WTC11 (cell line): ENCODE measurements around the gene DYNC1I1. TPM values are rescaled to one million over a fixed set of nuclear protein-coding genes. Genes with fewer than 3 reads are reported as not detected.

ENCODE experiments used
- ATAC-seq: fragments of 200-7000 bp; cut with Tn5 transposase; 2 replicates; pipeline ENCODE4 v1.10.0; 2021; ENCODE audit warnings: mild to moderate bottlenecking, moderate library complexity
- CTCF ChIA-PET: fragments of 300-600 bp; sonication (Branson Sonifier 250); formaldehyde crosslinking; loops from one replicate; lab custom pipeline; 2021; ENCODE audit warnings: antibody characterized with exemption; lab: Charles Lee
- POLR2A ChIA-PET: fragments of 350-600 bp; sonication (Branson Sonifier 250); formaldehyde crosslinking; loops from one replicate; lab custom pipeline; 2021; ENCODE audit warnings: antibody characterized with exemption; lab: Charles Lee
- DNase-seq: peaks from one replicate; pipeline ENCODE4 v3.0.0; 2021; ENCODE audit warnings: low spot score
- H3K27ac Mint-ChIP-seq: 2 replicates; pipeline ENCODE4 v1.8.0; 2021; ENCODE audit warnings: mixed read lengths
- H3K27me3 Mint-ChIP-seq: 2 replicates; pipeline ENCODE4 v1.8.0; 2021; ENCODE audit warnings: low read depth, mild to moderate bottlenecking, moderate library complexity, mixed read lengths
- H3K36me3 Mint-ChIP-seq: 2 replicates; pipeline ENCODE4 v1.8.0; 2021; ENCODE audit warnings: mixed read lengths
- H3K4me1 Mint-ChIP-seq: 2 replicates; pipeline ENCODE4 v1.8.0; 2022; ENCODE audit warnings: mixed read lengths
- H3K4me3 Mint-ChIP-seq: 2 replicates; pipeline ENCODE4 v1.8.0; 2021; ENCODE audit warnings: mild to moderate bottlenecking, moderate library complexity, mixed read lengths
- H3K9me3 Mint-ChIP-seq: 2 replicates; pipeline ENCODE4 v1.8.0; 2021; ENCODE audit warnings: mixed read lengths
- EMX1 ChIP-seq: fragments of 250-450 bp; sonication (Bioruptor Pico); IDR thresholded peaks from 2 replicates; pipeline ENCODE4 v1.8.0; 2021; ENCODE audit warnings: mild to moderate bottlenecking
- GTF2I ChIP-seq: fragments of 250-450 bp; sonication (Bioruptor Pico); conservative IDR thresholded peaks from 2 replicates; pipeline ENCODE4 v1.4.0; 2021; ENCODE audit warnings: mild to moderate bottlenecking
- HMGXB4 ChIP-seq: sonication (generic); formaldehyde crosslinking; IDR thresholded peaks from 2 replicates; pipeline ENCODE4 v1.8.1; 2023; ENCODE audit warnings: mild to moderate bottlenecking, moderate library complexity, missing genetic modification reagents
- MAX ChIP-seq: sonication (generic); formaldehyde crosslinking; IDR thresholded peaks from 2 replicates; pipeline ENCODE4 v1.8.0; 2022; ENCODE audit warnings: mild to moderate bottlenecking, missing genetic modification reagents
- NFATC4 ChIP-seq: fragments of 250-450 bp; sonication (Bioruptor Pico); IDR thresholded peaks from 2 replicates; pipeline ENCODE4 v1.9.0; 2021; ENCODE audit warnings: mild to moderate bottlenecking
- NFE2L1 ChIP-seq: sonication (generic); formaldehyde crosslinking; IDR thresholded peaks from 2 replicates; pipeline ENCODE4 v1.8.1; 2023; ENCODE audit warnings: missing genetic modification reagents
- NFYB ChIP-seq: sonication (generic); formaldehyde crosslinking; conservative IDR thresholded peaks from 2 replicates; pipeline ENCODE4 v1.8.0; 2022; ENCODE audit warnings: low read depth, missing genetic modification reagents
- SP1 ChIP-seq: sonication (generic); formaldehyde crosslinking; conservative IDR thresholded peaks from 2 replicates; pipeline ENCODE4 v1.8.1; 2022; ENCODE audit warnings: missing genetic modification reagents
- ZNF512 ChIP-seq: sonication (generic); formaldehyde crosslinking; IDR thresholded peaks from 2 replicates; pipeline ENCODE4 v1.8.1; 2022; ENCODE audit warnings: missing genetic modification reagents, borderline replicate concordance
- total RNA-seq: library from RNA; stranded (reverse); gene quantifications from 3 replicates; pipeline ENCODE4 v1.2.3, GENCODE V29; 2021
- TF ChIP-seq, protein P1 (sequence below): sonication (generic); formaldehyde crosslinking; IDR thresholded peaks from 2 replicates; pipeline ENCODE4 v1.8.0; 2023; ENCODE audit warnings: missing genetic modification reagents, mild to moderate bottlenecking, borderline replicate concordance
- TF ChIP-seq, protein P2 (sequence below): fragments of 250-450 bp; sonication (Bioruptor Pico); IDR thresholded peaks from 2 replicates; pipeline ENCODE4 v1.9.0; 2021; ENCODE audit warnings: mild to moderate bottlenecking
- TF ChIP-seq, protein P3 (sequence below): fragments of 250-450 bp; sonication (Bioruptor Pico); IDR thresholded peaks from 2 replicates; pipeline ENCODE4 v1.9.0; 2021; ENCODE audit warnings: mild to moderate bottlenecking, borderline replicate concordance
- TF ChIP-seq, protein P4 (sequence below): sonication (generic); formaldehyde crosslinking; IDR thresholded peaks from 2 replicates; pipeline ENCODE4 v1.8.0; 2023; ENCODE audit warnings: mild to moderate bottlenecking, missing genetic modification reagents

DYNC1I1 gene
- total RNA-seq, 1 experiment from 2014 or later, result 2.8 TPM

- TF ChIP-seq SP1, result no peak
- TF ChIP-seq, protein P1, sequence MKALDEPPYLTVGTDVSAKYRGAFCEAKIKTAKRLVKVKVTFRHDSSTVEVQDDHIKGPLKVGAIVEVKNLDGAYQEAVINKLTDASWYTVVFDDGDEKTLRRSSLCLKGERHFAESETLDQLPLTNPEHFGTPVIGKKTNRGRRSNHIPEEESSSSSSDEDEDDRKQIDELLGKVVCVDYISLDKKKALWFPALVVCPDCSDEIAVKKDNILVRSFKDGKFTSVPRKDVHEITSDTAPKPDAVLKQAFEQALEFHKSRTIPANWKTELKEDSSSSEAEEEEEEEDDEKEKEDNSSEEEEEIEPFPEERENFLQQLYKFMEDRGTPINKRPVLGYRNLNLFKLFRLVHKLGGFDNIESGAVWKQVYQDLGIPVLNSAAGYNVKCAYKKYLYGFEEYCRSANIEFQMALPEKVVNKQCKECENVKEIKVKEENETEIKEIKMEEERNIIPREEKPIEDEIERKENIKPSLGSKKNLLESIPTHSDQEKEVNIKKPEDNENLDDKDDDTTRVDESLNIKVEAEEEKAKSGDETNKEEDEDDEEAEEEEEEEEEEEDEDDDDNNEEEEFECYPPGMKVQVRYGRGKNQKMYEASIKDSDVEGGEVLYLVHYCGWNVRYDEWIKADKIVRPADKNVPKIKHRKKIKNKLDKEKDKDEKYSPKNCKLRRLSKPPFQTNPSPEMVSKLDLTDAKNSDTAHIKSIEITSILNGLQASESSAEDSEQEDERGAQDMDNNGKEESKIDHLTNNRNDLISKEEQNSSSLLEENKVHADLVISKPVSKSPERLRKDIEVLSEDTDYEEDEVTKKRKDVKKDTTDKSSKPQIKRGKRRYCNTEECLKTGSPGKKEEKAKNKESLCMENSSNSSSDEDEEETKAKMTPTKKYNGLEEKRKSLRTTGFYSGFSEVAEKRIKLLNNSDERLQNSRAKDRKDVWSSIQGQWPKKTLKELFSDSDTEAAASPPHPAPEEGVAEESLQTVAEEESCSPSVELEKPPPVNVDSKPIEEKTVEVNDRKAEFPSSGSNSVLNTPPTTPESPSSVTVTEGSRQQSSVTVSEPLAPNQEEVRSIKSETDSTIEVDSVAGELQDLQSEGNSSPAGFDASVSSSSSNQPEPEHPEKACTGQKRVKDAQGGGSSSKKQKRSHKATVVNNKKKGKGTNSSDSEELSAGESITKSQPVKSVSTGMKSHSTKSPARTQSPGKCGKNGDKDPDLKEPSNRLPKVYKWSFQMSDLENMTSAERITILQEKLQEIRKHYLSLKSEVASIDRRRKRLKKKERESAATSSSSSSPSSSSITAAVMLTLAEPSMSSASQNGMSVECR (CRISPR knock-in tag), result no peak
- no peak for TF ChIP-seq NFATC4 (CRISPR knock-in tag)
- no peak for TF ChIP-seq ZNF512
- TF ChIP-seq NFE2L1 (CRISPR knock-in tag), result no peak
- TF ChIP-seq EMX1 (CRISPR knock-in tag), result no peak
- TF ChIP-seq HMGXB4 (CRISPR knock-in tag), result no peak
- no peak for TF ChIP-seq GTF2I
- CTCF ChIA-PET, result no interaction called here
- POLR2A ChIA-PET, result no interaction called here
- DNase-seq, result no peak
- Mint-ChIP-seq H3K27me3 (peaks cover 3% of the 10 kb centered on the region; the same call in 1 of the 2 replicates), H3K27ac (no peak overlapping the region), H3K4me1 (peaks cover 9% of the 10 kb centered on the region), H3K4me3 (no peak overlapping the region), H3K9me3 (peaks cover 6% of the 10 kb centered on the region; the same call in 1 of the 2 replicates), H3K36me3 (no peaks in the 10 kb centered on the region)
- no peak for ATAC-seq
These were observed 341.8 kb downstream of the DYNC1I1 start for GRCh38 chr7:96114190-96114589.

- ChIA-PET CTCF (no interaction called here), POLR2A (no interaction called here)
- peaks cover 13% of the 10 kb centered on the region for H3K4me1 Mint-ChIP-seq
- no peak overlapping the region for H3K4me3 Mint-ChIP-seq
- no peak for TF ChIP-seq NFYB (CRISPR knock-in tag)
- TF ChIP-seq, all 79 proteins: peak for 0
- Mint-ChIP-seq H3K27me3 (peaks cover 3% of the 10 kb centered on the region; the same call in 1 of the 2 replicates), H3K27ac (no peak overlapping the region), H3K36me3 (peaks cover 9% of the 10 kb centered on the region), H3K9me3 (peaks cover 6% of the 10 kb centered on the region; the same call in 1 of the 2 replicates)
- DNase-seq, result no peak
- no peak for ATAC-seq
These were observed 343.8 kb downstream of the DYNC1I1 start for GRCh38 chr7:96116173-96116572.

DNA sequence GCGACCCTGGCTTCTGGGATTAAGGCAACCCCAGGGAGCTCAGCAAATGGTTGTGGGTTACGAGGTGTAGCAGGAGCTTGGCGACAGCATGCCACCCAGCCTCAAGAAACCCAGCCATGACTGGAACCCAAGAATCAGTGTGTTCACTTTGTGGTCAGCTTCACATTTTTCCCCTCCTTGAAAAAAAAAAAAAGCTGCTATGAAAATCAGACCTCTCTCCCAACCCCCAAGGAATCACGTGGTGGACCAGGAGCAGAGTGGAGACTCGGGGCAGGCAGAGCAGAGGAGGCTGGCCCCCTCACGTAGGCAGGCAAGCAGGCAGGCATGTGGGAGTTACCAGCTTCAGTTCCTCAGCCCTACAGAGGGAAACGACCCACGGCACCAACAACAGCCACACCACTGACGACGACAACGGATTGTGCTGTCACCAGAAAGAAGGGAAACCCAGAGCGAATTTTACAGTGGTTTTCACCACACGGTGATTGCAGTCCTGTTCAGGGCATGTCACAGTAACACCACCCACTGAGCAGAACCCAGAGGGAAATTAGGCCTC, 346.2 kb downstream of the DYNC1I1 start:
- H3K27ac Mint-ChIP-seq, result no peak overlapping the region
- peak; percentile 86 for ATAC-seq
- no peak for TF ChIP-seq MAX (CRISPR knock-in tag)
- TF ChIP-seq, protein P2, sequence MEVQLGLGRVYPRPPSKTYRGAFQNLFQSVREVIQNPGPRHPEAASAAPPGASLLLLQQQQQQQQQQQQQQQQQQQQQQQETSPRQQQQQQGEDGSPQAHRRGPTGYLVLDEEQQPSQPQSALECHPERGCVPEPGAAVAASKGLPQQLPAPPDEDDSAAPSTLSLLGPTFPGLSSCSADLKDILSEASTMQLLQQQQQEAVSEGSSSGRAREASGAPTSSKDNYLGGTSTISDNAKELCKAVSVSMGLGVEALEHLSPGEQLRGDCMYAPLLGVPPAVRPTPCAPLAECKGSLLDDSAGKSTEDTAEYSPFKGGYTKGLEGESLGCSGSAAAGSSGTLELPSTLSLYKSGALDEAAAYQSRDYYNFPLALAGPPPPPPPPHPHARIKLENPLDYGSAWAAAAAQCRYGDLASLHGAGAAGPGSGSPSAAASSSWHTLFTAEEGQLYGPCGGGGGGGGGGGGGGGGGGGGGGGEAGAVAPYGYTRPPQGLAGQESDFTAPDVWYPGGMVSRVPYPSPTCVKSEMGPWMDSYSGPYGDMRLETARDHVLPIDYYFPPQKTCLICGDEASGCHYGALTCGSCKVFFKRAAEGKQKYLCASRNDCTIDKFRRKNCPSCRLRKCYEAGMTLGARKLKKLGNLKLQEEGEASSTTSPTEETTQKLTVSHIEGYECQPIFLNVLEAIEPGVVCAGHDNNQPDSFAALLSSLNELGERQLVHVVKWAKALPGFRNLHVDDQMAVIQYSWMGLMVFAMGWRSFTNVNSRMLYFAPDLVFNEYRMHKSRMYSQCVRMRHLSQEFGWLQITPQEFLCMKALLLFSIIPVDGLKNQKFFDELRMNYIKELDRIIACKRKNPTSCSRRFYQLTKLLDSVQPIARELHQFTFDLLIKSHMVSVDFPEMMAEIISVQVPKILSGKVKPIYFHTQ (CRISPR knock-in tag), result no peak
- TF ChIP-seq, protein P3, sequence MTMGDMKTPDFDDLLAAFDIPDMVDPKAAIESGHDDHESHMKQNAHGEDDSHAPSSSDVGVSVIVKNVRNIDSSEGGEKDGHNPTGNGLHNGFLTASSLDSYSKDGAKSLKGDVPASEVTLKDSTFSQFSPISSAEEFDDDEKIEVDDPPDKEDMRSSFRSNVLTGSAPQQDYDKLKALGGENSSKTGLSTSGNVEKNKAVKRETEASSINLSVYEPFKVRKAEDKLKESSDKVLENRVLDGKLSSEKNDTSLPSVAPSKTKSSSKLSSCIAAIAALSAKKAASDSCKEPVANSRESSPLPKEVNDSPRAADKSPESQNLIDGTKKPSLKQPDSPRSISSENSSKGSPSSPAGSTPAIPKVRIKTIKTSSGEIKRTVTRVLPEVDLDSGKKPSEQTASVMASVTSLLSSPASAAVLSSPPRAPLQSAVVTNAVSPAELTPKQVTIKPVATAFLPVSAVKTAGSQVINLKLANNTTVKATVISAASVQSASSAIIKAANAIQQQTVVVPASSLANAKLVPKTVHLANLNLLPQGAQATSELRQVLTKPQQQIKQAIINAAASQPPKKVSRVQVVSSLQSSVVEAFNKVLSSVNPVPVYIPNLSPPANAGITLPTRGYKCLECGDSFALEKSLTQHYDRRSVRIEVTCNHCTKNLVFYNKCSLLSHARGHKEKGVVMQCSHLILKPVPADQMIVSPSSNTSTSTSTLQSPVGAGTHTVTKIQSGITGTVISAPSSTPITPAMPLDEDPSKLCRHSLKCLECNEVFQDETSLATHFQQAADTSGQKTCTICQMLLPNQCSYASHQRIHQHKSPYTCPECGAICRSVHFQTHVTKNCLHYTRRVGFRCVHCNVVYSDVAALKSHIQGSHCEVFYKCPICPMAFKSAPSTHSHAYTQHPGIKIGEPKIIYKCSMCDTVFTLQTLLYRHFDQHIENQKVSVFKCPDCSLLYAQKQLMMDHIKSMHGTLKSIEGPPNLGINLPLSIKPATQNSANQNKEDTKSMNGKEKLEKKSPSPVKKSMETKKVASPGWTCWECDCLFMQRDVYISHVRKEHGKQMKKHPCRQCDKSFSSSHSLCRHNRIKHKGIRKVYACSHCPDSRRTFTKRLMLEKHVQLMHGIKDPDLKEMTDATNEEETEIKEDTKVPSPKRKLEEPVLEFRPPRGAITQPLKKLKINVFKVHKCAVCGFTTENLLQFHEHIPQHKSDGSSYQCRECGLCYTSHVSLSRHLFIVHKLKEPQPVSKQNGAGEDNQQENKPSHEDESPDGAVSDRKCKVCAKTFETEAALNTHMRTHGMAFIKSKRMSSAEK (CRISPR knock-in tag), result no peak
- TF ChIP-seq, protein P4, sequence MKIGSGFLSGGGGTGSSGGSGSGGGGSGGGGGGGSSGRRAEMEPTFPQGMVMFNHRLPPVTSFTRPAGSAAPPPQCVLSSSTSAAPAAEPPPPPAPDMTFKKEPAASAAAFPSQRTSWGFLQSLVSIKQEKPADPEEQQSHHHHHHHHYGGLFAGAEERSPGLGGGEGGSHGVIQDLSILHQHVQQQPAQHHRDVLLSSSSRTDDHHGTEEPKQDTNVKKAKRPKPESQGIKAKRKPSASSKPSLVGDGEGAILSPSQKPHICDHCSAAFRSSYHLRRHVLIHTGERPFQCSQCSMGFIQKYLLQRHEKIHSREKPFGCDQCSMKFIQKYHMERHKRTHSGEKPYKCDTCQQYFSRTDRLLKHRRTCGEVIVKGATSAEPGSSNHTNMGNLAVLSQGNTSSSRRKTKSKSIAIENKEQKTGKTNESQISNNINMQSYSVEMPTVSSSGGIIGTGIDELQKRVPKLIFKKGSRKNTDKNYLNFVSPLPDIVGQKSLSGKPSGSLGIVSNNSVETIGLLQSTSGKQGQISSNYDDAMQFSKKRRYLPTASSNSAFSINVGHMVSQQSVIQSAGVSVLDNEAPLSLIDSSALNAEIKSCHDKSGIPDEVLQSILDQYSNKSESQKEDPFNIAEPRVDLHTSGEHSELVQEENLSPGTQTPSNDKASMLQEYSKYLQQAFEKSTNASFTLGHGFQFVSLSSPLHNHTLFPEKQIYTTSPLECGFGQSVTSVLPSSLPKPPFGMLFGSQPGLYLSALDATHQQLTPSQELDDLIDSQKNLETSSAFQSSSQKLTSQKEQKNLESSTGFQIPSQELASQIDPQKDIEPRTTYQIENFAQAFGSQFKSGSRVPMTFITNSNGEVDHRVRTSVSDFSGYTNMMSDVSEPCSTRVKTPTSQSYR (CRISPR knock-in tag), result no peak

More for the DNA sequence above, 346.2 kb downstream of the DYNC1I1 start:
- DNase-seq, result peak; percentile 16
- H3K36me3 Mint-ChIP-seq, result peaks cover 13% of the 10 kb centered on the region
- peaks cover 6% of the 10 kb centered on the region; the same call in 1 of the 2 replicates for H3K9me3 Mint-ChIP-seq
- peaks cover 26% of the 10 kb centered on the region for H3K4me1 Mint-ChIP-seq
- no peak overlapping the region for H3K4me3 Mint-ChIP-seq
- H3K27me3 Mint-ChIP-seq, result no peaks in the 10 kb centered on the region
- CTCF ChIA-PET, result interaction anchor here (1.0 to 1.1 kb wide), 2 partner anchors 10 to 43 kb away, joined by 3 read pairs; no protein-coding TSS in a partner anchor
- POLR2A ChIA-PET, result interaction anchor here (0.7 kb wide), 1 partner anchor 23 kb away, joined by 3 read pairs; no protein-coding TSS in a partner anchor
